ENCODE results near the gene ZBTB37. TPM values are rescaled to one million over a fixed set of nuclear protein-coding genes. Genes with fewer than 3 reads are reported as not detected.
"Not testable (repeated sequence)": the region's sequence is repeated elsewhere in the genome, so short reads cannot be mapped to it uniquely, and the experiment has no call there.

The ZBTB37 gene
- total and polyA plus RNA-seq, 2 donors from 2014 or later, result 1.0 to 19.1 TPM

GRCh38 chr1:173856903-173857302 is 11.3 kb upstream of the ZBTB37 start:
- no peak for FAIRE-seq
- Histone ChIP-seq H3K9me3 (ENCODE audit: control insufficient read depth in 2 of 3, insufficient read depth in 1 of 3, low read length in 3 of 3) (no peaks in the 10 kb centered on the region), H3K9ac (ENCODE audit: low read length in 3 of 3) (no peak overlapping the region), H3K36me3 (ENCODE audit: control insufficient read depth in 2 of 3, insufficient read depth in 3 of 3, low read length in 3 of 3) (peaks cover 0 to 15% (median 3%) of the 10 kb centered on the region in 3 donors), H3K27me3 (ENCODE audit: control insufficient read depth, insufficient read depth, low read length) (no peaks in the 10 kb centered on the region), H3K4me1 (ENCODE audit: control insufficient read depth in 2 of 3, insufficient read depth in 2 of 3, low read depth in 1 of 3, low read length in 3 of 3) (no peaks in the 10 kb centered on the region), H3K4me3 (ENCODE audit: low read length in 3 of 3) (no peak overlapping the region), H3K27ac (ENCODE audit: low read depth in 2 of 2, low read length in 2 of 2) (no peak overlapping the region)
- DNase-seq, result no peak
- intact Hi-C loops (cut with DNase I), result no loop called here
- TF ChIP-seq CTCF (IDR thresholded peaks at IDR 0.05; ENCODE audit: borderline replicate concordance, extremely low read depth, insufficient read depth), result no peak

GRCh38 chr1:173857363-173857917 is 10.7 kb upstream of the ZBTB37 start:
- DNase-seq (no peak), FAIRE-seq (no peak)
- Histone ChIP-seq H3K36me3 (ENCODE audit: control insufficient read depth in 2 of 3, insufficient read depth in 3 of 3, low read length in 3 of 3) (peaks cover 0 to 15% (median 3%) of the 10 kb centered on the region in 3 donors), H3K27ac (ENCODE audit: low read depth in 2 of 2, low read length in 2 of 2) (no peak overlapping the region), H3K4me3 (ENCODE audit: low read length in 3 of 3) (no peak overlapping the region), H3K9ac (ENCODE audit: low read length in 3 of 3) (no peak overlapping the region), H3K9me3 (ENCODE audit: control insufficient read depth in 2 of 3, insufficient read depth in 1 of 3, low read length in 3 of 3) (no peaks in the 10 kb centered on the region), H3K27me3 (ENCODE audit: control insufficient read depth, insufficient read depth, low read length) (no peaks in the 10 kb centered on the region), H3K4me1 (ENCODE audit: control insufficient read depth in 2 of 3, insufficient read depth in 2 of 3, low read depth in 1 of 3, low read length in 3 of 3) (no peaks in the 10 kb centered on the region)
- intact Hi-C loops (cut with DNase I), result no loop called here
- TF ChIP-seq CTCF (IDR thresholded peaks at IDR 0.05; ENCODE audit: borderline replicate concordance, extremely low read depth, insufficient read depth), result no peak

GRCh38 chr1:173859547-173859946 is 8.6 kb upstream of the ZBTB37 start:
- H3K27me3 ChIP-seq (ENCODE audit: control insufficient read depth, insufficient read depth, low read length); H3K4me3 ChIP-seq (ENCODE audit: low read length in 3 of 3); H3K9me3 ChIP-seq (ENCODE audit: control insufficient read depth in 2 of 3, insufficient read depth in 1 of 3, low read length in 3 of 3); H3K27ac ChIP-seq (ENCODE audit: low read depth in 2 of 2, low read length in 2 of 2); H3K4me1 ChIP-seq (ENCODE audit: control insufficient read depth in 2 of 3, insufficient read depth in 2 of 3, low read depth in 1 of 3, low read length in 3 of 3); FAIRE-seq; H3K9ac ChIP-seq (ENCODE audit: low read length in 3 of 3); intact Hi-C loops (cut with DNase I); DNase-seq: not testable (repeated sequence)
- H3K36me3 ChIP-seq (ENCODE audit: control insufficient read depth in 2 of 3, insufficient read depth in 3 of 3, low read length in 3 of 3), result peaks cover 10 to 23% (median 22%) of the 10 kb centered on the region in 3 donors

GRCh38 chr1:173860065-173860464 is 8.1 kb upstream of the ZBTB37 start:
- DNase-seq (no peak), FAIRE-seq (no peak)
- H3K36me3 ChIP-seq (ENCODE audit: control insufficient read depth in 2 of 3, insufficient read depth in 3 of 3, low read length in 3 of 3), result peaks cover 15 to 27% (median 26%) of the 10 kb centered on the region in 3 donors
- no peaks in the 10 kb centered on the region for H3K27me3 ChIP-seq (ENCODE audit: control insufficient read depth, insufficient read depth, low read length)
- H3K4me1 ChIP-seq (ENCODE audit: control insufficient read depth in 2 of 3, insufficient read depth in 2 of 3, low read depth in 1 of 3, low read length in 3 of 3), result no peaks in the 10 kb centered on the region
- no peak overlapping the region for H3K27ac ChIP-seq (ENCODE audit: low read depth in 2 of 2, low read length in 2 of 2)
- no peak overlapping the region for H3K4me3 ChIP-seq (ENCODE audit: low read length in 3 of 3)
- no peaks in the 10 kb centered on the region for H3K9me3 ChIP-seq (ENCODE audit: control insufficient read depth in 2 of 3, insufficient read depth in 1 of 3, low read length in 3 of 3)
- no peak for TF ChIP-seq CTCF (IDR thresholded peaks at IDR 0.05; ENCODE audit: borderline replicate concordance, extremely low read depth, insufficient read depth)
- no peak overlapping the region for H3K9ac ChIP-seq (ENCODE audit: low read length in 3 of 3)
- intact Hi-C loops (cut with DNase I), result no loop called here
